Activated CD8-positive, alpha-beta T cell treated with anti-CD3 and anti-CD28 coated beads for 36 hours (primary cell): ENCODE measurements around the gene ASIC3. TPM values are rescaled to one million over a fixed set of nuclear protein-coding genes. Genes with fewer than 3 reads are reported as not detected.
A peak's percentile ranks its signal among the peaks of the same experiment; 100 is the strongest.

Experiments
- ATAC-seq: fragments of 200-7000 bp; cut with Tn5 transposase; one replicate; pipeline ENCODE4 v1.10.0; 2021; ENCODE audit warnings: mild to moderate bottlenecking, moderate library complexity
- CTCF ChIA-PET: fragments of 350-600 bp; sonication (Branson Sonifier 250); formaldehyde crosslinking; loops from one replicate; lab custom pipeline; 2021; ENCODE audit warnings: antibody characterized with exemption; lab: Charles Lee
- POLR2A ChIA-PET: fragments of 350-600 bp; sonication (Branson Sonifier 250); formaldehyde crosslinking; loops from one replicate; lab custom pipeline; 2021; ENCODE audit warnings: antibody characterized with exemption; lab: Charles Lee
- DNase-seq: peaks from one replicate; pipeline ENCODE4 v3.0.0-alpha.2; 2020
- H3K27ac Mint-ChIP-seq: one replicate; pipeline ENCODE4 v1.8.0; 2021; ENCODE audit warnings: mild to moderate bottlenecking, mixed read lengths
- H3K27me3 Mint-ChIP-seq: one replicate; pipeline ENCODE4 v1.8.0; 2021; ENCODE audit warnings: mixed read lengths
- H3K36me3 Mint-ChIP-seq: one replicate; pipeline ENCODE4 v1.8.0; 2021; ENCODE audit warnings: low read depth, mixed read lengths
- H3K4me1 Mint-ChIP-seq: one replicate; pipeline ENCODE4 v1.8.0; 2021; ENCODE audit warnings: low read depth, mixed read lengths
- H3K4me3 Mint-ChIP-seq: one replicate; pipeline ENCODE4 v1.8.0; 2021; ENCODE audit warnings: mild to moderate bottlenecking, moderate library complexity, mixed read lengths
- H3K9me3 Mint-ChIP-seq: one replicate; pipeline ENCODE4 v1.8.0; 2021; ENCODE audit warnings: mixed read lengths
- intact Hi-C: fragments of 100-400 bp; cut with micrococcal nuclease; formaldehyde crosslinking; loops from one replicate; pipeline ENCODE4 v1.10.0; 2022
- total RNA-seq, 2 experiments: library from RNA; stranded (reverse); gene quantifications; one replicate each; pipeline ENCODE4 v1.2.3, GENCODE V29; 2021
- TF ChIP-seq, protein P1 (sequence below): fragments of 200-600 bp; IDR thresholded peaks from one replicate; pipeline ENCODE4 v1.8.0; 2022; ENCODE audit warnings: antibody characterized with exemption, mild to moderate bottlenecking

The ASIC3 gene
- total RNA-seq, 2 experiments from 2014 or later = 3.7 to 5.8 TPM

DNA sequence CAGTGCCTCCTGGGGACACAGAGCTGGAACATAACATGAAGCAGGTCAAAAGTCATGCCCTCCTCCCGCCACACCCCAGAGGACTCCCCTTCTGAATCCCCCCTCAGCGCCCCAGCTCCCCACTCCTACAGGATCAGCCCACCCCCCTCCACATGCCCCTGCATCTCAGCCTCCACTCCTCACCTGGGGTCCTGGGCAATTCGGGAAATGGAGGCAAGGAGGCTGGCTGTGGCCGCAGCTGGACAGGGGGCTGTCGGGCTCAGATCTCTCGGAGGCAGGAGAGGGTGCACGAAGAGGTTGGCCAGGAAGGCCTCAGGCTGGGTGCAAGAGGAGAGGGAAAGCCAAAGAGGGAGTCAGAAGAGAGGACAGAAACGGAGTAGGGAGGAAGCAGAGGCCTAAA is 31.8 kb upstream of the ASIC3 start:
- no peak for DNase-seq
- H3K4me3 Mint-ChIP-seq = peak overlapping the region; percentile 79
- peaks cover 14% of the 10 kb centered on the region for H3K36me3 Mint-ChIP-seq
- POLR2A ChIA-PET = interaction anchor here (0.9 kb wide), 1 partner anchor 22 kb away, joined by 3 read pairs; no protein-coding TSS in a partner anchor
- CTCF ChIA-PET = interaction anchor here (1.2 to 8.6 kb wide), 7 partner anchors 8 to 95 kb away, joined by 3 to 73 read pairs (median 22); partner anchors contain the start of gene ABCB8
- ATAC-seq = no peak
- no peaks in the 10 kb centered on the region for H3K9me3 Mint-ChIP-seq
- peaks cover 10% of the 10 kb centered on the region for H3K27me3 Mint-ChIP-seq
- H3K4me1 Mint-ChIP-seq = peaks cover 65% of the 10 kb centered on the region
- TF ChIP-seq, protein P1, sequence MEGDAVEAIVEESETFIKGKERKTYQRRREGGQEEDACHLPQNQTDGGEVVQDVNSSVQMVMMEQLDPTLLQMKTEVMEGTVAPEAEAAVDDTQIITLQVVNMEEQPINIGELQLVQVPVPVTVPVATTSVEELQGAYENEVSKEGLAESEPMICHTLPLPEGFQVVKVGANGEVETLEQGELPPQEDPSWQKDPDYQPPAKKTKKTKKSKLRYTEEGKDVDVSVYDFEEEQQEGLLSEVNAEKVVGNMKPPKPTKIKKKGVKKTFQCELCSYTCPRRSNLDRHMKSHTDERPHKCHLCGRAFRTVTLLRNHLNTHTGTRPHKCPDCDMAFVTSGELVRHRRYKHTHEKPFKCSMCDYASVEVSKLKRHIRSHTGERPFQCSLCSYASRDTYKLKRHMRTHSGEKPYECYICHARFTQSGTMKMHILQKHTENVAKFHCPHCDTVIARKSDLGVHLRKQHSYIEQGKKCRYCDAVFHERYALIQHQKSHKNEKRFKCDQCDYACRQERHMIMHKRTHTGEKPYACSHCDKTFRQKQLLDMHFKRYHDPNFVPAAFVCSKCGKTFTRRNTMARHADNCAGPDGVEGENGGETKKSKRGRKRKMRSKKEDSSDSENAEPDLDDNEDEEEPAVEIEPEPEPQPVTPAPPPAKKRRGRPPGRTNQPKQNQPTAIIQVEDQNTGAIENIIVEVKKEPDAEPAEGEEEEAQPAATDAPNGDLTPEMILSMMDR = no peak
- peak overlapping the region; percentile 20 for H3K27ac Mint-ChIP-seq
- intact Hi-C loops = no loop called here

DNA sequence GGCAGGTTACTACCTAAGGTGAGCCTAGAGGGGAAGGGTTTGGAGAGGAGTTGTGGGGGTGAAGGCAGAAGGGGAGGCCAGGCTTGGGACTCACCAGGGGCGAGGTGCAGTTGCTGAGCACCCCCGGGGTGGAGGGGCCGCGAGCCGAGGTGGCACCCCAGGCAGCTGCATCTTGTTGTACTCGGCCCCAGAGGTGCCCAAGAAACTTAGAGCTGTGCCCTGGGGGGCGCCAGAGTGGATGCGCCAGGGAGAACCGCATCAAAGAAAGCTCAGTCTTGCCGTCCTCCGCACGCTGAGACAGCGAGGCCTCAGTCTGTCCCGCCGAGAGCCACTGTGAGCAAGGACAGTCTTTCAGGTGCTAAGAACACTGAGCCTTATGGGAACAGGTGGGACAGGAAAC is 31.4 kb upstream of the ASIC3 start:
- peak; percentile 34 for DNase-seq
- Mint-ChIP-seq H3K36me3 (peaks cover 14% of the 10 kb centered on the region), H3K27ac (peak overlapping the region; percentile 75), H3K4me1 (peaks cover 61% of the 10 kb centered on the region), H3K27me3 (peaks cover 10% of the 10 kb centered on the region), H3K9me3 (no peaks in the 10 kb centered on the region), H3K4me3 (peak overlapping the region; percentile 79)
- TF ChIP-seq, protein P1 = no peak
- intact Hi-C loops = no loop called here
- CTCF ChIA-PET = interaction anchor here (1.0 to 8.6 kb wide), 8 partner anchors 8 to 95 kb away, joined by 3 to 73 read pairs (median 14); partner anchors contain the start of genes ABCB8 and FASTK
- ATAC-seq = no peak
- POLR2A ChIA-PET = interaction anchor here (0.9 kb wide), 1 partner anchor 22 kb away, joined by 3 read pairs; no protein-coding TSS in a partner anchor

DNA sequence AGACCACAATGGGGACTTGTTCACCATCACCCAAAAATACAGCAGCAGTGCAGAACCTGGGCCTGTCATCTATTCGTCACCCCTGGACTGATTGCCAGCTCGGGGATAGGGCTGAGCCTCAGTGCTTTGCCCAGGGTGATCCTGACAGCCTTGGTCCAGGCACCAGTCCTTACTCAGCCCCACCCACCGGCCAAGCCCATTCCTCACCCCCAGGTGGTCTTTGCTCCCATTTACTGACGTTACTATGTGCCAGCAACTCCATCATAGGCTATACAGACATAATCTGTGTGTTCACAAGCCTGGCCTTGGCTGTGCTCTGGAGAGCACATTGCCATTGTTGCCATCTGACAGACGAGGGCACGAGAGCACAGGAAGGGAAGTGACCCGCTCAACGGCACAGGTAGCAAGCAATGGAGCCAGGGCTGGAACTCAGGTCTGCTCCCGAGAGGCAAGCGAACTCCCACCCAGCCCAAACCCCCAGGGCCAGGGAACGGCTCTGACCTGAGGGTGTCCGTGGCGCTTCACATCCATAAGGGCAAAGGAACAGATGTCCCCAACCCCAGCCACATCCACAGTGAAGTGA is 30.9 kb upstream of the ASIC3 start:
- Mint-ChIP-seq H3K27ac (peak overlapping the region; percentile 75), H3K27me3 (peaks cover 10% of the 10 kb centered on the region), H3K4me3 (peak overlapping the region; percentile 79), H3K9me3 (no peaks in the 10 kb centered on the region), H3K36me3 (peaks cover 14% of the 10 kb centered on the region), H3K4me1 (peaks cover 57% of the 10 kb centered on the region)
- ChIA-PET POLR2A (interaction anchor here (0.6 to 3.5 kb wide), 5 partner anchors 9 to 486 kb away, joined by 3 to 20 read pairs (median 5); partner anchors contain the start of gene ABCB8), CTCF (interaction anchor here (0.7 to 8.6 kb wide), 18 partner anchors 9 to 94 kb away, joined by 3 to 73 read pairs (median 5); partner anchors contain the start of genes ABCB8 and FASTK)
- intact Hi-C loops = no loop called here
- DNase-seq (peak; percentile 37), ATAC-seq (no peak)
- TF ChIP-seq, protein P1 = no peak

DNA sequence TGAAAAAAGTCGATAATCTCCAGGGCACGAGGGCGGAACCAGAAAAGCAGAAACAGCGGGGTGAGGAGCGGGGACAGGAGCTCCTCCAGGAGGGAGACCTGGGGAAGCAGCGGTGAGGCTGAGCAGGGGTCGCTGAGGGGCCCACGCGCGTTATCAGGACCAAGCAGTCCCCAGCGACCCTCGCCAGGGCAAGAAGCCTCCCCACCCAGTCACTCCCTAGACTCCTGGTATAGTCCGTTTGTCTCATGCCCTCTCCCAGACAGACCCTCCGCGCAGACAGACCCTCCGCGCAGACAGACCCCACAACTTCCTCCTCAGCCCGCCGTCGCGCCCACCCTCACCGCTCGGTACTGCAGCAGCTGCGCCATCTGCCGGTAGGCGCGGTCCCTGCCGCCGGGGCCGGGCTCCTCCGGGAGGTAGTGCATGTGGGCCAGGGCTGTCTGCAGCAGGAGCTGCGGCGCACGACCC is 30.3 kb upstream of the ASIC3 start:
- DNase-seq (peak; percentile 89), ATAC-seq (peak; percentile 71)
- ChIA-PET POLR2A (interaction anchor here (0.6 to 3.5 kb wide), 4 partner anchors 9 to 486 kb away, joined by 3 to 20 read pairs (median 12); partner anchors contain the start of gene ABCB8), CTCF (interaction anchor here (0.7 to 8.6 kb wide), 28 partner anchors 9 to 130 kb away, joined by 3 to 73 read pairs (median 5); partner anchors contain the start of genes ABCB8, CDK5 and FASTK)
- no peaks in the 10 kb centered on the region for H3K9me3 Mint-ChIP-seq
- peak overlapping the region; percentile 79 for H3K4me3 Mint-ChIP-seq
- intact Hi-C loops = no loop called here
- peaks cover 14% of the 10 kb centered on the region for H3K36me3 Mint-ChIP-seq
- TF ChIP-seq, protein P1 = peak; percentile 99
- peaks cover 52% of the 10 kb centered on the region for H3K4me1 Mint-ChIP-seq
- H3K27me3 Mint-ChIP-seq = peaks cover 10% of the 10 kb centered on the region
- peak overlapping the region; percentile 75 for H3K27ac Mint-ChIP-seq
